ENCODE results near the gene MRPL27. TPM values are rescaled to one million over a fixed set of nuclear protein-coding genes. Genes with fewer than 3 reads are reported as not detected.

MRPL27 gene
- total RNA-seq, 1 experiment from 2014 or later: 106 TPM

GRCh38 chr17:50329716-50330115 lies 43.3 kb downstream of the MRPL27 start:
- Histone ChIP-seq H3K9me2 (ENCODE audit: insufficient read depth) (no peaks in the 10 kb centered on the region), H3K9ac (ENCODE audit: low read length) (no peak overlapping the region), H3K4me3 (replicated peaks in 1 of 2; ENCODE audit: low read depth in 1 of 2, low read length in 2 of 2) (no peak overlapping the region), H3K9me3 (ENCODE audit: control insufficient read depth in 1 of 2, insufficient read depth in 1 of 2, low read depth in 1 of 2, low read length in 2 of 2) (no peaks in the 10 kb centered on the region), H3K79me2 (ENCODE audit: insufficient read depth, low read length) (no peaks in the 10 kb centered on the region), H3K27ac (ENCODE audit: low read depth, low read length) (no peak overlapping the region), H4K20me1 (ENCODE audit: insufficient read depth) (no peaks in the 10 kb centered on the region), H3K36me3 (ENCODE audit: control insufficient read depth in 1 of 2, insufficient read depth in 2 of 2, low read length in 2 of 2) (no peaks in the 10 kb centered on the region), H3K4me2 (ENCODE audit: low read length) (no peak overlapping the region), H3K27me3 (ENCODE audit: insufficient read depth, low read length) (no peaks in the 10 kb centered on the region), H3K4me1 (ENCODE audit: control insufficient read depth in 1 of 2, insufficient read depth in 2 of 2, low read length in 2 of 2) (no peaks in the 10 kb centered on the region), H2AFZ (ENCODE audit: low read depth, low read length, poor library complexity, severe bottlenecking) (no peak overlapping the region)
- no TSS peak for BruUV-seq (replicated peaks)
- no peak for DNase-seq (ENCODE audit: low read depth, low spot score)
- intact Hi-C loops (cut with micrococcal nuclease): no loop called here
- CTCF ChIA-PET: no interaction called here
- TF ChIP-seq ATF3 (IDR thresholded peaks at IDR 0.05): no peak
- TF ChIP-seq ELF1 (IDR thresholded peaks at IDR 0.05; ENCODE audit: borderline replicate concordance, low read depth): no peak
- TF ChIP-seq JUND (IDR thresholded peaks at IDR 0.05): no peak
- TF ChIP-seq EGR1 (IDR thresholded peaks at IDR 0.05; ENCODE audit: low read depth): no peak
- TF ChIP-seq REST (IDR thresholded peaks at IDR 0.05; ENCODE audit: low read depth): no peak
- no peak for TF ChIP-seq MAX (IDR thresholded peaks at IDR 0.05)
- TF ChIP-seq SRF (IDR thresholded peaks at IDR 0.05; ENCODE audit: low read depth): no peak
- POLR2A ChIA-PET: no interaction called here
- ATAC-seq: no peak
- RAD21 ChIA-PET (ENCODE audit: low non-redundant PET in 1 of 2, low total read pairs in 2 of 2, uncharacterized antibody in 2 of 2, unreplicated experiment in 2 of 2): no interaction called here

Data from HCT116 (cell line).